ENCODE data around the gene RHBDL1.

GRCh38 chr16:684071-684794 lies 8.8 kb downstream of the RHBDL1 start, which contains the start of gene JMJD8:
- TF ChIP-seq SALL2 (tag by site-specific recombination; IDR thresholded peaks at IDR 0.05; ENCODE audit: borderline replicate concordance) (no peak), ZBTB17 (tag by site-specific recombination; IDR thresholded peaks at IDR 0.05) (no peak), CTCF (tag by site-specific recombination; IDR thresholded peaks at IDR 0.05) (no peak), ZNF548 (tag by site-specific recombination; IDR thresholded peaks at IDR 0.05) (no peak; the same call in 1 of the 2 replicates), ZNF292 (tag by site-specific recombination; IDR thresholded peaks at IDR 0.05; ENCODE audit: borderline replicate concordance, low read depth) (no peak), ZNF768 (tag by site-specific recombination; IDR thresholded peaks at IDR 0.05) (no peak), ZNF157 (tag by site-specific recombination; IDR thresholded peaks at IDR 0.05) (no peak), ZNF449 (tag by site-specific recombination; IDR thresholded peaks at IDR 0.05) (peak; percentile 58; the same call in 1 of the 2 replicates)
